DLD1 (cell line): ENCODE data around the gene HK2.
"Not testable (repeated sequence)": the region's sequence is repeated elsewhere in the genome, so short reads cannot be mapped to it uniquely, and the experiment has no call there.

Source experiments
- in situ Hi-C: cut with HindIII; loops from 2 replicates; pipeline ENCODE4 v1.10.0; 2017; ENCODE audit warnings: low sequenced_read_pairs

The HK2 gene

GRCh38 chr2:74834792-74835755, 1.1 kb downstream of the HK2 start:
- in situ Hi-C loops = no loop called here

DNA sequence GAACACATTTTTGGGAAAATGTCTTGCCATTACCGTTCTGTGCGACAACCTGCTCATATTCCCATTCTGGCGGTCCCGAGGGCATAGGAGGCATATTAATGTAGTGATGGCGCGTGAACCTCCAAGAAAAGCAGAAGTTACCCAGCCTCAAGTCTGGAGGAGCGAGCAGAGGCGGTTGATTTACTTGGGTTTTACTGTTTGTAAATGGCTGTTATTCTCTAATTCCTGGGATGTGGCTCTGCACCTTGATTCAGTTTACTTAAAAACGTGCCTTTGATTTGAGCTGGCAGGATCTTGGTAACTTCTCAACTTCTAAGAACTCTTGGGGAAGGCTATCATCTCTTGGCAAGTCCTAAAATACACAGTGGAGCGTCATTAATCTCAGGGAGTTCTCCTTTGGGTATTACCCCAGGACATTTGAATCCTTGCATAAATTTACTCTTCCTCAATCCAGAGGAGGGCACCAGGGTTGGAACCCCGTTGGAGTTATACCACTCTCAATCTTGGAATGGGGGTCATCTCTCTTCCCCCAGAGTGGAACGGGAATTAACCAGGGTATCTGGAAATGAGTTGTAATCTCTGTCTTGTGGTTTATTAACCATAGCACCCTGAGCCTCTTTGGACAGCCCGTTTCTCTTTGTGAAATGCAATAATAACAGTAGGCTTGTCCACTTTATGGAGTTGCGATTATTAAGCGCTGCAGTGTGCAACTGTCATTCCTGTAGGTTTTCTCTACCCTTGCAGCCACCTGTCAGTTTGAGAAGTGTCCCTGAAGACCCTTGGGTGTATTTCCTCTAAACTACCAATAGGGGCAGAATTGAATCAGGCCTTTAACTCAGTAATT, 2.1 kb downstream of the HK2 start:
- in situ Hi-C loops = no loop called here

DNA sequence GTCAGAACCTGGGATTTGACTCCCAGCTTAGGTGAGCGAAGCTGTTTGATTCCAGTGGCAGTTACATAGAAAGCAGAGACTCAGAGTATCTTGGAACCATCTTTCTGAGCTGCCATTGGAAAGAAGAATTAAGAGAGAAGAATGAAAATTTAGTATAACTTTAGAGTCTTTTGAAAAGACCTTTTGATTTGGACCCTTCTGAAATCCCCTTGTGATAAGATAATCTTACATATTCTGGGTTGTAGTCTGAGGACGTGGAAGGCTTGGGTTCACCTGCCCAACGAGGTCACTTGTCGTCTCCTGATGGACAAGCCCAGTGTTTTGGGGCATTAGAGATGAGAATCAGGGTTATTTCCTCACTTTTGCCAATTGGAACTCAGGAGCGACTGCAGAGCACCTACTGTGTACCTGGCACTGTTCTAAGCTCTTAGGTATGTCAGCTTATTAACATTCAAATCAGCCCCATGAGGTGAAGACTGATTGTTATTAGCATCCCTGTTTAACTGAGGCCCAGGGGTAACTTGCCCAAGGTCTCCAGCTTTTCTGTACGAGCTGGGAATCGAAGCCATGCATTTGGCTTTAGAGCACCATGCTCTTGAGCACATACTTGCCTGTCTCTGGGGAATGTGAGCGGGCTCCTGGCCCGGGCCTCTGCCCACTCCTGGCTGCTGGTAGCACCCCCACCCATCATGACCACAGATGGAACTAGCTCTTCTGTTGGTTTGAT, 2.9 kb downstream of the HK2 start:
- in situ Hi-C loops = no loop called here

- in situ Hi-C loops = no loop called here
Measured at GRCh38 chr2:74841641-74842040, 7.7 kb downstream of the HK2 start.

- in situ Hi-C loops = no loop called here
Measured at GRCh38 chr2:74843433-74843832, 9.5 kb downstream of the HK2 start.

DNA sequence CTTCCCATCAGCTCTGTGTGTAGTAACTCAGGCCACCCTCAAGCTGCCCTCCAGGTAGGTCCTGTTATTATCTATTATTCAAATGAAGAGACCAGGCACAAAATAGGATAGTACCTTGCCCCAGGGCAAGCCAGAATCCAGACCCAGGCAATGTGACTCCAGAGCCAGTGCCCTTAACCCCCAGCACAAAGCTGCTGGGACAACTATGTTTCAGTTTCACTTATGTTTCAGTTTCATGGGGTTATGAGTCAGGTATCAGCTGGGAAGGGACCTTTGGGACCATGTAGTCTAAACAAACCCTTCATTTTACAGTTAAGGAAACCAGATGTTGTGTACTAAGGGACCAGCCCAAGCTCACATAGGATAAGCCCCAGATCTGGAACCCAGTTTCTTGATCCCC, 10.0 kb downstream of the HK2 start:
- in situ Hi-C loops = no loop called here

DNA sequence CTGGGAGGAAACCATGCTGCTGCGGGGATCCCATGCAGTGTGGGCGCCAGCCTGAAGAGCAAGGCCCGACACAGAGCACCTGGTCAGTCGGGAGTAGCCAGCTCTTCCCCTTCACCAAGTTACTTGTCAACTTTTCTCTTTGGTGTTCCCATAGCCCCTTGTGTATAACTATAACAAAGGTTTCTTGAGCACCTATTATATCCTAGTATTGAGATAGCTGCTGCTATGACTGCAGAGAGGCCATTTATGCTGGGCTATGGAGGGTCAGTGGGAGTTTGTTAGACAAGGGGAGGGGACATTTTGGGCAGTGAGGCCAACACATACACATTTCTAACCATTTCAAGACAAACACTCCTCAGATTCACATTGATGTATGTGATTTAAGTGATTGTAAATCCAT, 10.8 kb downstream of the HK2 start:
- in situ Hi-C loops = no loop called here

GRCh38 chr2:74845217-74845751, 11.4 kb downstream of the HK2 start:
- in situ Hi-C loops = no loop called here

DNA sequence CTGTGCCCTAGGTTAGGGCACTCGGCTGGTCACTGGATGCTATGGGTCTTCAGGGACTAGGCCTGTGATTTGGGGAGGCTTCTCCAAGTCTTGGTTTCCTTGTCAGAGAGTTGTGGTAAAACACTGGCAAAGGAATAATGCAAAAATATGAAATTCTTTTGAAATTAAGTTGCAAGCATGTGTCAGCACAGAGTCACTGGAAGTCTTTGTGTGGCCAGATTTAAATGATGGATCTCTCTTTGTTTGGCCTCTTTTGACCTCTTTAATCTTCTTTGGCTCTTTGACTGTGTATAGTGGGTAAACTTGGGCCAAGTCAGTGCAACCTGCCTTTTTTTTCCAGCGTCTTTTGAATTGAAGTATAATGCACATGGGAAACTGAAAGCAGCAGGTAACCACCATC, 12.1 kb downstream of the HK2 start:
- in situ Hi-C loops = no loop called here

DNA sequence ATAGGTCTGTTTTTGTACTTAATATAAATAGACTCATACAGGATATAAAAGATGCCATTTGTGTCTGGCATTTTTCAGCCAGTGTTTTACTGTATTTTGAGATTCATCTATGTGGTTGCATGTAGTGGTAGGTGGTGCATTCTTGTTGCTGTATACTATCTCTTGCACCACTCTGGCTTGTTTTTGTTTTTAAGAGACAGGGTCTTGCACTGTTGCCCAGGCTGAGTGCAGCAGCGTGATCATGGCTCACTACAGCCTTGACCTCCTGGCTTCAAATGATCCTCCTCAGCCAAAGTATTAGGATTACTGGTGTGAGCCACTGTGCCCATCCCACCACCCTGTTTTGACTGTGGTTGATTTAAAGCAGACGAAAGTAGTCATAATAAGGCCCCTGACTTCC, 12.6 kb downstream of the HK2 start:
- in situ Hi-C loops = no loop called here

GRCh38 chr2:74847070-74847858, 13.3 kb downstream of the HK2 start:
- in situ Hi-C loops = no loop called here

DNA sequence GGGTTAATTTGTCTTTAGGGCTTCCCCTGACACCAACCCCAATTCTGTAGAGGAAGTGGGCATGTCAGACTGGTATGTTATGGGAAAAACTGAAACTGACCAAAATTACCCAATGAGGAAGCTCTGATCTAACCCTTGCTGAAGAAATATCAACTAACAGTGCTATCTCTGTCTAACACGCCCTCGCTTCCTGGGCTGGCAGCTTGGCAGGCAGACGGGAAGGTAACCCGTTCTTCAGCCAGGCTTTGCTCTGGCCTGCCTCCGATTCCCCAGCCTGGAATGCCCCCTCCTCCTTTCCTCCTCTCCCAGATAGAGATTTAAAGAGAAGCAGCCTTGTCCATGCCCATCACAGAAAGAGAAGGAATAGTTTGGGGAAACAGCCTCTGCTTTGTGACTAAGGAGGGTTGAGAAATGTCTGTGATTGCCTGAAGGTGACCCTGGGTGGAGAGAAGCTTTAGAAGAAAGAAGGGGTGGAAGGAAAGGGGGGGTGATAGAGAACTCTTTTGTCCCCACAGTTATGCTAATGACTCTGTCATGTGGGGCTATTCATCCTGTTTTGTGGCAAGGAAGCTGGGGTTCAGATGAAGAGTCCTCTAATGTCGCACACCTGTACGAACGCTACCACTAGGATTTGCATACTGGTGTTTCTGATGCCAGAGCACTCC, 15.4 kb downstream of the HK2 start:
- in situ Hi-C loops = no loop called here

GRCh38 chr2:74850496-74851190, 16.7 kb downstream of the HK2 start:
- in situ Hi-C loops = no loop called here

GRCh38 chr2:74851191-74851566, 17.3 kb downstream of the HK2 start:
- in situ Hi-C loops = no loop called here

GRCh38 chr2:74853360-74853759, 19.4 kb downstream of the HK2 start:
- in situ Hi-C loops = not testable (repeated sequence)

GRCh38 chr2:74854401-74854800, 20.5 kb downstream of the HK2 start:
- in situ Hi-C loops = no loop called here

DNA sequence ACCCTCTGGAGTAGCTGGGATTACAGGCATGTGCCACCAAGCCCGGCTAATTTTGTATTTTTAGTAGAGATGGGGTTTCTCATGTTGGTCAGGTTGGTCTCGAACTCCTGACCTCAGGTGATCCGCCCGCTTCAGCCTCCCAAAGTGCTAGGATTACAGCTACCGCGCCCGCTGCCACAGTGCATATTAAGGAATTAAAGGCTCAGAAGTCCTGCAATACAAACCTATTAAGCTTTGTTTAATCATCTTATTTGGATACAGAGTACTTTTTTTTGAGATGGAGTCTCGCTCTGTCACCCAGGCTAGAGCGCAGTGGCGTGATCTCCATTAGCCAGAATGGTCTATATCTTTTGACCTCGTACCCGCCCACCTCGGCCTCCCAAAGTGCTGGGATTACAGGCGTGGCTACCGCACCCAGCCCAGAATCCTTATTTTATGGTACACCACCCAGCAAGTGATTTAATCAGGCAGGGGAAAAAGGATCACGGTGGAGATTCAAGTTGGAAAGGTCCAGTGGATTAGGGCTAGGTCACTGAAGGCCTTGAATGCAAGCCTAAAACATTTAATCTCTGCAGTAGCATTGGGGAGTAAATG, 21.3 kb downstream of the HK2 start:
- in situ Hi-C loops = not testable (repeated sequence)

- in situ Hi-C loops = no loop called here
Measured at GRCh38 chr2:74856004-74856578, 22.2 kb downstream of the HK2 start.
